ENCODE results near the gene PDCD5. TPM values are rescaled to one million over a fixed set of nuclear protein-coding genes. Genes with fewer than 3 reads are reported as not detected.

PDCD5 gene
- total RNA-seq, 1 experiment from 2014 or later = 154 TPM

GRCh38 chr19:32594021-32594420 lies 13.0 kb downstream of the PDCD5 start:
- CTCF ChIA-PET = no interaction called here
- Mint-ChIP-seq H3K4me3 (ENCODE audit: low read depth, unreplicated experiment) (no peak overlapping the region), H3K27ac (ENCODE audit: unreplicated experiment) (no peak overlapping the region), H3K4me1 (ENCODE audit: low read depth, unreplicated experiment) (no peaks in the 10 kb centered on the region), H3K36me3 (ENCODE audit: insufficient read depth, unreplicated experiment) (peaks cover 66% of the 10 kb centered on the region), H3K27me3 (ENCODE audit: unreplicated experiment) (no peaks in the 10 kb centered on the region), H3K9me3 (ENCODE audit: low read depth, unreplicated experiment) (peaks cover 3% of the 10 kb centered on the region)
- no peak for DNase-seq
- TF ChIP-seq CTCF (IDR thresholded peaks at IDR 0.05; ENCODE audit: unreplicated experiment) = no peak
- intact Hi-C loops (cut with micrococcal nuclease; ENCODE audit: unreplicated experiment) = no loop called here
- BruUV-seq (replicated peaks) = no TSS peak

- H3K4me3 Mint-ChIP-seq (ENCODE audit: low read depth, unreplicated experiment) = no peak overlapping the region
- no TSS peak for BruUV-seq (replicated peaks)
- CTCF ChIA-PET = interaction anchor here (0.7 kb wide), 1 partner anchor 423 kb away, joined by 3 read pairs; no protein-coding TSS in a partner anchor
- peaks cover 3% of the 10 kb centered on the region for H3K9me3 Mint-ChIP-seq (ENCODE audit: low read depth, unreplicated experiment)
- no peak overlapping the region for H3K27ac Mint-ChIP-seq (ENCODE audit: unreplicated experiment)
- H3K4me1 Mint-ChIP-seq (ENCODE audit: low read depth, unreplicated experiment) = no peaks in the 10 kb centered on the region
- TF ChIP-seq CTCF (IDR thresholded peaks at IDR 0.05; ENCODE audit: unreplicated experiment) = no peak
- DNase-seq = no peak
- H3K36me3 Mint-ChIP-seq (ENCODE audit: insufficient read depth, unreplicated experiment) = peaks cover 69% of the 10 kb centered on the region
- intact Hi-C loops (cut with micrococcal nuclease; ENCODE audit: unreplicated experiment) = no loop called here
- no peaks in the 10 kb centered on the region for H3K27me3 Mint-ChIP-seq (ENCODE audit: unreplicated experiment)
These were observed 14.5 kb downstream of the PDCD5 start for GRCh38 chr19:32595491-32595890.

GRCh38 chr19:32598022-32598421 lies 17.0 kb downstream of the PDCD5 start:
- no peaks in the 10 kb centered on the region for H3K9me3 Mint-ChIP-seq (ENCODE audit: low read depth, unreplicated experiment)
- BruUV-seq (replicated peaks) = no TSS peak
- DNase-seq = no peak
- no peak for TF ChIP-seq CTCF (IDR thresholded peaks at IDR 0.05; ENCODE audit: unreplicated experiment)
- no peak overlapping the region for H3K27ac Mint-ChIP-seq (ENCODE audit: unreplicated experiment)
- H3K36me3 Mint-ChIP-seq (ENCODE audit: insufficient read depth, unreplicated experiment) = peaks cover 60% of the 10 kb centered on the region
- H3K4me3 Mint-ChIP-seq (ENCODE audit: low read depth, unreplicated experiment) = no peak overlapping the region
- no peaks in the 10 kb centered on the region for H3K27me3 Mint-ChIP-seq (ENCODE audit: unreplicated experiment)
- no peaks in the 10 kb centered on the region for H3K4me1 Mint-ChIP-seq (ENCODE audit: low read depth, unreplicated experiment)
- intact Hi-C loops (cut with micrococcal nuclease; ENCODE audit: unreplicated experiment) = no loop called here
- CTCF ChIA-PET = no interaction called here

GRCh38 chr19:32599258-32599657 lies 18.3 kb downstream of the PDCD5 start:
- intact Hi-C loops (cut with micrococcal nuclease; ENCODE audit: unreplicated experiment) = no loop called here
- H3K4me1 Mint-ChIP-seq (ENCODE audit: low read depth, unreplicated experiment) = no peaks in the 10 kb centered on the region
- peaks cover 53% of the 10 kb centered on the region for H3K36me3 Mint-ChIP-seq (ENCODE audit: insufficient read depth, unreplicated experiment)
- no peaks in the 10 kb centered on the region for H3K9me3 Mint-ChIP-seq (ENCODE audit: low read depth, unreplicated experiment)
- no peak for TF ChIP-seq CTCF (IDR thresholded peaks at IDR 0.05; ENCODE audit: unreplicated experiment)
- DNase-seq = no peak
- no peak overlapping the region for H3K4me3 Mint-ChIP-seq (ENCODE audit: low read depth, unreplicated experiment)
- BruUV-seq (replicated peaks) = no TSS peak
- H3K27ac Mint-ChIP-seq (ENCODE audit: unreplicated experiment) = no peak overlapping the region
- CTCF ChIA-PET = interaction anchor here (1.0 kb wide), 1 partner anchor 149 kb away, joined by 4 read pairs; no protein-coding TSS in a partner anchor
- H3K27me3 Mint-ChIP-seq (ENCODE audit: unreplicated experiment) = no peaks in the 10 kb centered on the region

Data from Calu3 (cell line).